Activated B cell treated with CpG ODN at 0.5 μM for 24 hours (primary cell): ENCODE measurements around the gene LASP1. TPM values are rescaled to one million over a fixed set of nuclear protein-coding genes. Genes with fewer than 3 reads are reported as not detected.

Experiments
- ATAC-seq: fragments of 200-7000 bp; cut with Tn5 transposase; one replicate; pipeline ENCODE4 v1.10.0; 2021; ENCODE audit warnings: low read depth, mild to moderate bottlenecking, moderate library complexity
- CTCF ChIA-PET: fragments of 350-600 bp; sonication (Branson Sonifier 250); formaldehyde crosslinking; loops from one replicate; lab custom pipeline; 2021; ENCODE audit warnings: antibody characterized with exemption; lab: Charles Lee
- POLR2A ChIA-PET: fragments of 350-600 bp; sonication (Branson Sonifier 250); formaldehyde crosslinking; loops from one replicate; lab custom pipeline; 2021; ENCODE audit warnings: antibody characterized with exemption; lab: Charles Lee
- DNase-seq: peaks from one replicate; pipeline ENCODE4 v3.0.0; 2022
- H3K27ac Mint-ChIP-seq: one replicate; pipeline ENCODE4 v1.8.0; 2020; ENCODE audit warnings: mixed read lengths
- H3K27me3 Mint-ChIP-seq: one replicate; pipeline ENCODE4 v1.8.0; 2021; ENCODE audit warnings: mixed read lengths
- H3K36me3 Mint-ChIP-seq: one replicate; pipeline ENCODE4 v1.8.0; 2021; ENCODE audit warnings: low read depth, mixed read lengths
- H3K4me1 Mint-ChIP-seq: one replicate; pipeline ENCODE4 v1.8.0; 2021; ENCODE audit warnings: mixed read lengths
- H3K4me3 Mint-ChIP-seq: one replicate; pipeline ENCODE4 v1.8.0; 2020; ENCODE audit warnings: mild to moderate bottlenecking, mixed read lengths
- H3K9me3 Mint-ChIP-seq: one replicate; pipeline ENCODE4 v1.8.0; 2020; ENCODE audit warnings: mixed read lengths
- CTCF ChIP-seq: fragments of 200-600 bp; IDR thresholded peaks from one replicate; pipeline ENCODE4 v1.8.0; 2022; ENCODE audit warnings: antibody characterized with exemption, mild to moderate bottlenecking
- intact Hi-C: fragments of 100-400 bp; cut with micrococcal nuclease; formaldehyde crosslinking; loops from one replicate; pipeline ENCODE4 v1.15.1; 2024
- total RNA-seq: library from RNA; stranded (reverse); gene quantifications from 2 replicates; pipeline ENCODE4 v1.2.3, GENCODE V29; 2022

LASP1 gene
- total RNA-seq, 1 donor from 2014 or later: 127 TPM

- H3K9me3 Mint-ChIP-seq: no peaks in the 10 kb centered on the region
- H3K36me3 Mint-ChIP-seq: no peaks in the 10 kb centered on the region
- no peak overlapping the region for H3K4me3 Mint-ChIP-seq
- intact Hi-C loops: no loop called here
- H3K27ac Mint-ChIP-seq: no peak overlapping the region
- no peak for TF ChIP-seq CTCF
- no peak for ATAC-seq
- no peak for DNase-seq
- H3K4me1 Mint-ChIP-seq: no peaks in the 10 kb centered on the region
- ChIA-PET POLR2A (interaction anchor here (0.7 kb wide), 1 partner anchor 424 kb away, joined by 5 read pairs; no protein-coding TSS in a partner anchor), CTCF (no interaction called here)
- no peaks in the 10 kb centered on the region for H3K27me3 Mint-ChIP-seq
These were observed 90.5 kb downstream of the LASP1 start for GRCh38 chr17:38960402-38960801.

GRCh38 chr17:38961413-38961812, 91.6 kb downstream of the LASP1 start:
- intact Hi-C loops: no loop called here
- ChIA-PET CTCF (no interaction called here), POLR2A (interaction anchor here (0.7 kb wide), 1 partner anchor 107 kb away, joined by 3 read pairs; no protein-coding TSS in a partner anchor)
- DNase-seq: no peak
- no peak for ATAC-seq
- no peak overlapping the region for H3K27ac Mint-ChIP-seq
- H3K4me1 Mint-ChIP-seq: no peaks in the 10 kb centered on the region
- no peak for TF ChIP-seq CTCF
- no peaks in the 10 kb centered on the region for H3K36me3 Mint-ChIP-seq
- H3K27me3 Mint-ChIP-seq: no peaks in the 10 kb centered on the region
- no peaks in the 10 kb centered on the region for H3K9me3 Mint-ChIP-seq
- no peak overlapping the region for H3K4me3 Mint-ChIP-seq

GRCh38 chr17:38967290-38967738, 97.5 kb downstream of the LASP1 start, which contains the start of gene FBXO47:
Gene FBXO47, minus strand, starts transcription at chr17:38967403. Its CDS starts 4,378 bp downstream, at chr17:38963025.
- H3K4me1 Mint-ChIP-seq: peaks cover 10% of the 10 kb centered on the region
- intact Hi-C loops: loop anchor here (1.0 to 5.0 kb wide), 3 partner anchors 97 to 185 kb away; partner anchors contain the start of genes CWC25, LASP1 and PLXDC1
- H3K9me3 Mint-ChIP-seq: no peaks in the 10 kb centered on the region
- DNase-seq (peak; percentile 64), ATAC-seq (peak; percentile 99)
- POLR2A ChIA-PET: interaction anchor here (0.6 to 2.6 kb wide), 20 partner anchors 15 to 484 kb away, joined by 3 to 40 read pairs (median 4); partner anchors contain the start of genes LASP1, MED1, RPL19 and RPL23
- no peak for TF ChIP-seq CTCF
- no peaks in the 10 kb centered on the region for H3K36me3 Mint-ChIP-seq
- CTCF ChIA-PET: interaction anchor here (0.9 to 1.0 kb wide), 3 partner anchors 16 to 197 kb away, joined by 3 to 10 read pairs (median 3); no protein-coding TSS in a partner anchor
- H3K27me3 Mint-ChIP-seq: no peaks in the 10 kb centered on the region
- peak within 1 kb of the TSS; percentile 78 for H3K4me3 Mint-ChIP-seq
- peak within 1 kb of the TSS; percentile 85 for H3K27ac Mint-ChIP-seq

- no peak overlapping the region for H3K4me3 Mint-ChIP-seq
- no peak overlapping the region for H3K27ac Mint-ChIP-seq
- peaks cover 10% of the 10 kb centered on the region for H3K4me1 Mint-ChIP-seq
- no peak for TF ChIP-seq CTCF
- DNase-seq (no peak), ATAC-seq (no peak)
- no peaks in the 10 kb centered on the region for H3K9me3 Mint-ChIP-seq
- intact Hi-C loops: loop anchor here (5.0 kb wide), 1 partner anchor 183 kb away; the partner anchor contains the start of gene PLXDC1
- POLR2A ChIA-PET: interaction anchor here (0.8 to 2.6 kb wide), 2 partner anchors 100 to 144 kb away, joined by 8 to 40 read pairs; partner anchors contain the start of genes CWC25 and LASP1
- H3K27me3 Mint-ChIP-seq: no peaks in the 10 kb centered on the region
- CTCF ChIA-PET: no interaction called here
- no peaks in the 10 kb centered on the region for H3K36me3 Mint-ChIP-seq
These were observed 99.4 kb downstream of the LASP1 start for GRCh38 chr17:38969281-38969680.

- H3K27ac Mint-ChIP-seq: no peak overlapping the region
- H3K27me3 Mint-ChIP-seq: peaks cover 2% of the 10 kb centered on the region
- no peak overlapping the region for H3K4me3 Mint-ChIP-seq
- ChIA-PET CTCF (no interaction called here), POLR2A (no interaction called here)
- ATAC-seq: no peak
- no peaks in the 10 kb centered on the region for H3K9me3 Mint-ChIP-seq
- H3K4me1 Mint-ChIP-seq: peaks cover 10% of the 10 kb centered on the region
- intact Hi-C loops: no loop called here
- no peak for DNase-seq
- TF ChIP-seq CTCF: no peak
- no peaks in the 10 kb centered on the region for H3K36me3 Mint-ChIP-seq
These were observed 100.3 kb downstream of the LASP1 start for GRCh38 chr17:38970128-38970527.
